GM18873 (cell line): Measurements from ENCODE around the gene ZC3H6.

Experiments used
- ATAC-seq: cut with Tn5 transposase; IDR thresholded peaks from one replicate; pipeline ENCODE4 v1.9.1; 2021; ENCODE audit warnings: mild to moderate bottlenecking, moderate library complexity, moderate number of reproducible peaks; ENCODE audit not compliant: unreplicated experiment, low FRiP score

Gene ZC3H6

GRCh38 chr2:112275311-112275886 is at the start of gene ZC3H6:
TSS of gene ZC3H6 (plus strand) at chr2:112275597. CDS start at chr2:112275995, 398 bp downstream.
- ATAC-seq, result peak; percentile 96

- ATAC-seq, result no peak
Observed at GRCh38 chr2:112229348-112229747, 46.0 kb upstream of the ZC3H6 start.

DNA sequence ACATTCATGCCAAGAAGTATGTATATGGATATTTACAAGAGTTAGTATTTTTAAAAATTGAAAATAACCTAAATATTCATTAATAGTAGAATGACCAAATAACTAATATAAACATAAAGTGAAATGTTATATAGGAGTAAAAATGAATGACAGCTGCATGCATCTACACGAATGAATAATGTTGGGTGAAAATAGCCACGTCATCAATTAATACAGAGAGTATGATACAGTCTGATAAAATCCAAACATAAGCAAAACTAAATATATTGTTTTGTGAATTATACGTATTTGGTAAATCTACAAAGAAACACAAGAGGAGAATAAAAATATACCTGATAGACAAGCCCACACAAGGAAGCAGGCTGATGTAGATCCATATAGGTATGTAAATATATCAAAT is 45.0 kb upstream of the ZC3H6 start:
- ATAC-seq, result no peak

GRCh38 chr2:112239862-112240261 is 35.5 kb upstream of the ZC3H6 start:
- ATAC-seq, result no peak

DNA sequence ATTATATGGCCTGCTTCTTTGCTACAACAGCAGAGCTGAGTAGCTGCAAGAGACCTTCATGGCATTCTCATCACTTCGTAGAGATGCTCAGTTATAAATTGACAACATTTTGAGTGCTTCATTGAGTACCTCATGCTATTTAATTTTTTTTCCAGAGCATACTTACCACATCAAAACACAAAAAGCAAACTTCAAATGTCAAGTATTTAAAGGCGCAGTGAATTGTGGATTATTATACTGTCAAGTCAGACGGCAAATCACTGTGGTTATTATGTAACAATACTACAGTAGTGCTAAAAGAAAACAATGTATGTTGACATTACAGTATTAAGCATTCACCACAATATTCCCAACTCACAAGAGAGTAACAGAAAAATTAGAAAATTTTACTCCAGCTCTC is 33.0 kb upstream of the ZC3H6 start:
- no peak for ATAC-seq

DNA sequence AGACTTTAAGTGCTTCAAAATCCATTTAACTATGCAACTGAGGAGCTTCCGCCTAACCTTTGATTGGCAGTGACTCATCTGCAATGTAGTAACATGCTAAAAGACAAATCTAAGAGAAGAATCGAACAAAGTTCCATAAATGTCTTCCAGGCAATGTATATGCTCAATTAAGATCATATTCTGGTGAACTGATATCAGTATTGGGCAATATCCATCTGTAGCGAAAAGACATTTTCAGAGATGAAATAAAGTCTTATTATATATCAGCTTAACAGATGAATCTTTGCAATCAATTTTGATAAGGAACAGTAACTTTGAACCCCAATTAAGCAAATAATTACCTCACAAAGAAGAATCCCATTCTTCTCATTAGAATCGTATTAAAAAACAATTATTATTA is 32.2 kb upstream of the ZC3H6 start:
- ATAC-seq, result no peak

GRCh38 chr2:112244854-112245253 is 30.5 kb upstream of the ZC3H6 start:
- ATAC-seq, result no peak

- no peak for ATAC-seq
Observed at GRCh38 chr2:112251271-112251670, 24.1 kb upstream of the ZC3H6 start.

- no peak for ATAC-seq
Observed at GRCh38 chr2:112253261-112253815, 22.1 kb upstream of the ZC3H6 start.

DNA sequence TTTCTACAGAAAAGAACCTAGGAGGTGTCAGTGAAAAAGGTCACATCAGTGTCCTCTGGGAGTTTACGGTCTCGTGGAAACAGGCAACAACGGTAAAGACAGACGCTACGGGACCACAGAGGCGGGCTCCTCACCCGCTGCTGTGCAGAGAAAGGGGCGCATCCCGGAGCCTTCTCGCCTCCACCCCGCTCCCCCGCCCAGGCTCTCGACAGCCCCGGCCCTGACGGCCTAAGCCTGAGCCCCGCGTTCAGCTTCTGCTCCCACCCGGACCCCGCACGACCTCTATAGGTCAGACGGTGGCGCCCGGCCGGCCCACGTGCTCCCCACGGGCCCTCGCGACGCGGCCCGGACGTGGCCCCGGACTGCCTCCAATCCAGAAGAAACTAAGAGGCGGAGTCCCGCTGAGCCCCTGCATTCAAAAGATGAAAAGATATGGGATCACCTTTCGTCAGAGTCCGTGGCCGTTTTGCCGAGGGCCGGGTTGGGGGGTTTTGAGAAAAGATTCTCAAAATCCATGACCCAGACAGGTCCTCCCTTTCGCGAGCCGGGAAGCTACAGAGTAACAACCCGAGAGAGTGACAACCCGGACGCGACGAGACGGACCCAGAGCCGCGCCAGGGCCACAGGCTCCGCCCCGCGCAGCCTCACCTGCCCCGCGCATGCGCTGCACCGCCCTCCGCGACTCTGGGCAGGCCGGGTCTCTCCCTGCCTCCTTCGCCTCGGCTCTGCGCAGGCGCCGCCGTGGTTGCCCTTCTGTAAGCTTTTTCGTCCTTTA is 20.7 kb upstream of the ZC3H6 start, which contains the start of gene ZC3H8:
Gene ZC3H8, minus strand, starts transcription at position 577 of the 775 bp plus-strand sequence. Its CDS starts 61 bp downstream, at position 516.
- peak; percentile 66 for ATAC-seq

- ATAC-seq, result no peak
Observed at GRCh38 chr2:112255875-112256274, 19.5 kb upstream of the ZC3H6 start.

- ATAC-seq, result no peak
Observed at GRCh38 chr2:112256654-112257053, 18.7 kb upstream of the ZC3H6 start.

GRCh38 chr2:112257575-112257974 is 17.8 kb upstream of the ZC3H6 start:
- ATAC-seq, result no peak

- no peak for ATAC-seq
Observed at GRCh38 chr2:112259509-112260294, 15.7 kb upstream of the ZC3H6 start.

GRCh38 chr2:112260295-112260625 is 15.1 kb upstream of the ZC3H6 start:
- ATAC-seq, result no peak

GRCh38 chr2:112262876-112263275 is 12.5 kb upstream of the ZC3H6 start:
- ATAC-seq, result no peak

DNA sequence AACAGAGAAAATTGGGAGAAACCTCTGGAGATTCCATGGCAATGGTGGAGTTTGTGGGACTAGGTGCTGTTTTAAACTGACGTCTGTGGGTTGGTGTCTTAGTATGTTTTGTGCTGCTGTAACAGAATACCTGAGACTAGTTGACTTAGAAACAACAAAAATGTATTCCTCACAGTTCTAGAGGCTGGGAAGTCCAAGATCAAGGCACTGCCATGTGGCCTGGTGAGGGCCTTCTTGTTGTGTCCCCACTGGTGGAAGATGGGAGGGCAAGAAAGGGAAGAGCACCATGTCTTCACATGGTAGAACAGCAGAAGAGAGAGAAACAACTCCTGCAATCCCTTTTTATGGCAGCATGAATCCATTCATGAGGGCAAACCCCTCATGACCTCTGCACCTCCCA is 6.8 kb upstream of the ZC3H6 start:
- ATAC-seq, result no peak

DNA sequence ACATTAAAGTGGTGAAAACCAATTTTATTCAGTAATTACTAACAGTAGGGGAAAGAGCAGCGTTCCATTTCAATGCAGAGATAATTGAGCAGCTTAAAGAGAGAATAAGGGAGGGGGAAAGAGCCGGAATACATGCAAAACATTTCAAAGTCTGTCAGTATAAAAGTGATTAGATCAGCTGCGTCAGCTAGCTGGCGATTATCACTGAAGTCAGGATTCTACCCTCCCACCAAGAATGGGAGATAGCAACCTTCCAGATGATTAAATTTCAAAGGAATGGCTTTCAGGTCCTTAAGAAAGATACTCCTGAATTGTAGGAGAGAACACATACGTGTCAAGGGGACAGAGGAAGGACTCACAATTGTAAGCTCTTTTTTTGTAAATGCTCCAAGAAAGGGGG is 2.7 kb upstream of the ZC3H6 start:
- no peak for ATAC-seq

DNA sequence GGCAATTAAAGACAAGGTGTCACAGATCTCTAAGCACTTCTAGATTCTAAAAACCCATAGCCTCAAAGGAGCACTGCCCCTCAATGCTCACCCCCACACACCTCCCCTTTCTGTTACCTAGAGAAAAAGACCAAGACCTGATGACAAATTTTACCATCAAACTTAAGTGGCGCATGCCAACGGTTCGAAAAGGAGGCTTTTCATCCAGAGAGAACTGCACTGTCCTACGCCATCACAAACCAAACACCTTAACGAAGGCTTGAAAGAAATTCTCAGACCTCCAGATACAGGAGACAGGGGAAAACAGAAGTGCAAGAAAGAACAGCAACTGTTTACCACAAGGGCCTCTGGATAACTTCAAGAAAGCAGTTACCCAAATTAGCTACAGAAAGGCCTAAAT is 2.0 kb upstream of the ZC3H6 start:
- no peak for ATAC-seq

DNA sequence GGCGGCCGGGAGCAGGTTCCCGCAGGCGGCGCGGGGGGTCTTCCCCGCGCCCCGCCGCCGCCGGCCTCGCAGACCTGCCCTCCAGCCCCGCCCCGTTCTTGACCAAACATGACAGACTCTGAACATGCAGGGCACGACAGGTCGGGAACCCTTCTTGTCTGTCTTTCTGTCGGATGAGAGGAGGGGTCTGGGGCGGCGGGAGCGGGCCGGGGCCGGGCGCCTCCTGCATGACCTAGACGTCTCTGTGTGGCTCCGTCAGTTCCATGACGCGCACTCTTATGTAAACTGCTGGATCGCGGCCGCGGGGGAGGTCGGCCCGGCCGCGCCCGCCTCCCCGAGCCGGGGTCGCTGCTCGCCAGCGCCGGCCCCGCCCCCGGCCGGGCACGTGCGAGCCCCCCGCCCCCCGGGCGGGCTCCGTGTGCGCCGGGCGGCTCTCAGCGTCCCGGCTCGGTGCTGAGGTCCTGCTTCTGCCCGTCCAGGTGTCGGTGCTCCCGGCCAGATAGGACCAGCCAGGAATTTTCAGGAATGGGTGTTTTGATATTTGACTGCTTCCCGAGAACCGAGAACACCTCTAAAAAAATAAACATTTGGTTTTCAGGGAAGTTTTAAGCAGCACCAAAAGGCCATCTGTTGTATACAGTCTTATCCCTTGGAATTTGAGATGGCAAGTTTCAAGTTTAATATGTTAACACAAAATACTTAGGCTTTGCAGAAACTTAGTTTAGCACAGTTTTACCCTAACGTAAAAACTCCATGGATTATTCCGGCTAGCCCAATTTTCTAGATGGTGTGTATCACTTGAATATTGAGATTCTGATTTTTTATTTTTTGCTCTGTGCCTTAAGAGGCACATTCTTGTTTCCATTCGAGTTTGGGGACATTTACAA is 733 bp downstream of the ZC3H6 start:
- peak; percentile 21 for ATAC-seq
